RWPE2 (cell line): Measurements from ENCODE around the gene ROR2.

Source experiments
- ATAC-seq: fragments of 200-7000 bp; cut with Tn5 transposase; 3 replicates; pipeline ENCODE4 v1.9.1; 2021; ENCODE audit warnings: low read depth
- DNase-seq: peaks from one replicate; pipeline ENCODE4 v3.0.0-alpha.2; 2020; ENCODE audit warnings: low spot score
- H3K27ac ChIP-seq: fragments of 450-650 bp; 2 replicates; pipeline ENCODE4 v1.5.1; 2017; ENCODE audit warnings: mild to moderate bottlenecking; ENCODE audit not compliant: poor library complexity, severe bottlenecking
- H3K27me3 ChIP-seq: fragments of 250-450 bp; sonication (Bioruptor Pico); 2 replicates; pipeline ENCODE4 v1.5.1; 2021; ENCODE audit warnings: mild to moderate bottlenecking, moderate library complexity; ENCODE audit not compliant: insufficient read depth, poor library complexity, severe bottlenecking
- H3K36me3 ChIP-seq: fragments of 250-450 bp; sonication (Bioruptor Pico); 2 replicates; pipeline ENCODE4 v1.5.1; 2020; ENCODE audit warnings: low read depth, mild to moderate bottlenecking, moderate library complexity
- H3K4me1 ChIP-seq: fragments of 250-450 bp; sonication (Bioruptor Pico); 2 replicates; pipeline ENCODE4 v1.5.1; 2021; ENCODE audit warnings: mild to moderate bottlenecking, moderate library complexity; ENCODE audit not compliant: insufficient read depth, poor library complexity, severe bottlenecking
- H3K4me3 ChIP-seq: fragments of 250-450 bp; sonication (Bioruptor Pico); 2 replicates; pipeline ENCODE4 v1.5.1; 2021; ENCODE audit warnings: mild to moderate bottlenecking, moderate library complexity; ENCODE audit not compliant: severe bottlenecking
- H3K9me3 ChIP-seq: fragments of 250-450 bp; sonication (Bioruptor Pico); 2 replicates; pipeline ENCODE4 v1.5.1; 2021; ENCODE audit warnings: mild to moderate bottlenecking, moderate library complexity; ENCODE audit not compliant: severe bottlenecking
- CTCF ChIP-seq: fragments of 450-650 bp; IDR thresholded peaks from one replicate; pipeline ENCODE4 v1.5.1; 2017; ENCODE audit warnings: mild to moderate bottlenecking, moderate library complexity; ENCODE audit not compliant: poor library complexity, severe bottlenecking

The ROR2 gene

GRCh38 chr9:91840469-91840868 is 109.6 kb downstream of the ROR2 start:
- ATAC-seq (no peak), DNase-seq (no peak)
- no peak overlapping the region for H3K4me3 ChIP-seq
- H3K4me1 ChIP-seq: no peaks in the 10 kb centered on the region
- no peaks in the 10 kb centered on the region for H3K9me3 ChIP-seq
- TF ChIP-seq CTCF: no peak
- no peaks in the 10 kb centered on the region for H3K27me3 ChIP-seq
- no peaks in the 10 kb centered on the region for H3K36me3 ChIP-seq
- no peak overlapping the region for H3K27ac ChIP-seq

- Histone ChIP-seq H3K27ac (no peak overlapping the region), H3K4me3 (no peak overlapping the region), H3K27me3 (no peaks in the 10 kb centered on the region), H3K9me3 (no peaks in the 10 kb centered on the region), H3K4me1 (no peaks in the 10 kb centered on the region), H3K36me3 (no peaks in the 10 kb centered on the region)
- no peak for TF ChIP-seq CTCF
- no peak for ATAC-seq
- DNase-seq: no peak
Measured at GRCh38 chr9:91839926-91840465, 110.0 kb downstream of the ROR2 start.

DNA sequence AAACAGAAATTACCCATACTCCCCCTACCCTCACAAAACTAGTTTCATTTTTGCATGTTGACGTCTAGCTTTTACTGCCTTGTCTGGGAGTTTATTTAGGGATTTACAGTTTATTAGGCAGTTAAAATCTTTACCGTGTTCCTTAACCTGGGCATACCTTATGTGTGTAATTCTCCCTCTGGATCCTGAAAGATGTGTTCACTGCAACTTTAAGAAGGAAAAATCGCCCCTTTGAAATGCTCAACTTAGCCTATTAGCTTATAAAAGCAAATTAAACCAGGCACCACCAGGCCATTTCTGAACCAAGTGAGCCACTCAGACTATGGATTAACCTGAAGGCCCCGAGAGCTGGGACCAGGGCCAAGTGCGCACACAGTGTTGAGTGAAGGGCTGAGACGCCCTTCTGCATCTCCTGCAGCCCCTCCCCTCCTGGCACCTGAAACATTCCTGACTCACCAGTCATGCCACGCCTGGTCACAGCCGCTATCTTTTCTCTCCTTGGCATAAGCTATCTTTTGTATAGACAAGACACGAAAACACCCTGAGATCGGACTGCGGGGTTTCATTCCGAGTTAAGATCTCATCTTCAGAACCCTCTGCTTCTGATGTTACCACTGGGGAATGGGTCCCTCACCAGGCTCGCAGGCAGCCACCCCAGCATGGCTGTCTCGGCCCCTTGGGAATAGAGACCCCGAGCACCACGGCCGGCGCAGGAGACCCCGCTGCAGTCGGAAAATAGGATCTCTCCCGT is 111.9 kb downstream of the ROR2 start:
- no peak for TF ChIP-seq CTCF
- no peaks in the 10 kb centered on the region for H3K9me3 ChIP-seq
- DNase-seq (peak; percentile 86), ATAC-seq (peak; percentile 97)
- no peak overlapping the region for H3K4me3 ChIP-seq
- H3K36me3 ChIP-seq: no peaks in the 10 kb centered on the region
- no peaks in the 10 kb centered on the region for H3K27me3 ChIP-seq
- no peak overlapping the region for H3K27ac ChIP-seq
- H3K4me1 ChIP-seq: no peaks in the 10 kb centered on the region

DNA sequence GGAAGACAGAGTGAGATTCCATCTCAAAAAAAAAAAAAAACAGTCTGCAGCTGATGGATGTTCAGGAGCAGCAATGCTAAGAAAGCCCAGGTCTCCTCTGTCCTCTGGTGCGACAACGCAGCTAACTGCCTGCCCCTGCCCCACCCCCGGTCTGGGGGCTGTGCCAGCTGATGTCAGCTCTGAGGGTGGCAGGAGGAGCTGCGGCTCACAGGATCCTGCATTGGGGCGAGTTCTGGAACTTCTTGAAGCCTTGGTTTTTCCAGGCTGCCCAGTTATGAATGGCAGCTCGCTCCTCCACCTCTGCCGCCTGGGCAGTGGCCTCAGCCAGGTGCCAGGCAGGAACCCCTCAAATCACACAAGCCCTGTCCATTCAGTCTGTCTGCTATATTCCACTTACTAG is 113.5 kb downstream of the ROR2 start:
- DNase-seq: no peak
- no peaks in the 10 kb centered on the region for H3K4me1 ChIP-seq
- no peaks in the 10 kb centered on the region for H3K27me3 ChIP-seq
- no peak overlapping the region for H3K4me3 ChIP-seq
- H3K36me3 ChIP-seq: no peaks in the 10 kb centered on the region
- H3K27ac ChIP-seq: no peak overlapping the region
- H3K9me3 ChIP-seq: no peaks in the 10 kb centered on the region
- ATAC-seq: no peak
- no peak for TF ChIP-seq CTCF

DNA sequence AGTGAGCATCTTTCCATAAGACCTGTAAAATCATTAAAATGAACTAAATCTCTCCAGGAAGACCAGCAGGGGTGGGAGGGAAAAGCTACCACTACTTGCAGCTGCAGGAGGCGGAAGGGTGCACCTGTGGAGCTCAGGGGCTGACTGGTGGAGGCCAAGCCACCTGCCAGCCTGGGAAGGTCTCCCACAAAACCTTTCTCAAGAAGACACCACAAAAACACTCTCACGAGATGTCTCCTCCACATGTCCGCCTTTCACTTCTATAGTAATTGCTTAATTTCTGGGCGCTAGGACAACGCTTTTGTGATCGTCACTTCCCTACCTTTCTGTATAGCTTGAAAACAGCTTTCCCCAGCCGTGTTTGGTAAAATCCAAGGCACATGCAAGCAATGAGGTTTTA is 114.4 kb downstream of the ROR2 start:
- H3K27me3 ChIP-seq: no peaks in the 10 kb centered on the region
- no peak overlapping the region for H3K4me3 ChIP-seq
- DNase-seq: no peak
- no peak for ATAC-seq
- H3K4me1 ChIP-seq: no peaks in the 10 kb centered on the region
- H3K27ac ChIP-seq: no peak overlapping the region
- TF ChIP-seq CTCF: no peak
- H3K9me3 ChIP-seq: no peaks in the 10 kb centered on the region
- no peaks in the 10 kb centered on the region for H3K36me3 ChIP-seq
